ENCODE results near the gene XPR1.

Gene XPR1

DNA sequence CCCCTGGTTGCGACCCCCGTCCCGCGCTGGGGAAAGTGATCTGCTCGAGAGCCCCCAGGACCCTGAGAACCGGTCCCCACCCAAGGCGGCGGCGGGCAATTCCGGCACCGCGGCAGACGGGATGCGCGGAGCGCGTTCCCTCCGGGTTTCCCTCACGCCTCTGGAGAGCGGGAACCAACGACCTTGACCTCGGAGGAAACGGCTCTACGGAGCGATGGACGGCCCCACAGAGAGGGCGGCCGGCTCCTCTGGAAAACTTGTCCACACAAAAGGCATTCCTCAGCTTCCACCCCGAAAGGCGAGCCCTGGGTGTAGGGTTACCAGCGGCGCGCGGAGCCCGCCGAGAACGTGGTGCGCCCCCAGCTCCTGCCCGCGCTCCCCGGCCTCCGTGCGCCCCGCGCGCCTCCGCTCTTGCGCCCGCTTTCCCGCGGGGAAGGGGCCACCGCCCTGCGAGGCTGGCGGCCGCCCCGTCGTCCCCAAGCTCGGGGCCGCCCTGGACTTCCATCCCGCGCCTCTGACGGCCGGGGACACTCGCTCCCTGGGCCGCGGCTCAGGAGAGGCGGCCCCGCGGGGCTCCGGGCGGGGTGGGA is 280.5 kb downstream of the XPR1 start:
- DNase-seq (ENCODE audit: low read depth): peak; percentile 25
- H3K4me3 ChIP-seq (replicated peaks; ENCODE audit: low read depth, low read length): peak overlapping the region; percentile 55

GRCh38 chr1:180912801-180913565 is 281.2 kb downstream of the XPR1 start, which contains the start of gene KIAA1614:
KIAA1614 (plus strand) TSS chr1:180912897; CDS start chr1:180913244, 347 bp downstream.
- DNase-seq (ENCODE audit: low read depth): peak; percentile 42
- TF ChIP-seq, protein P1, sequence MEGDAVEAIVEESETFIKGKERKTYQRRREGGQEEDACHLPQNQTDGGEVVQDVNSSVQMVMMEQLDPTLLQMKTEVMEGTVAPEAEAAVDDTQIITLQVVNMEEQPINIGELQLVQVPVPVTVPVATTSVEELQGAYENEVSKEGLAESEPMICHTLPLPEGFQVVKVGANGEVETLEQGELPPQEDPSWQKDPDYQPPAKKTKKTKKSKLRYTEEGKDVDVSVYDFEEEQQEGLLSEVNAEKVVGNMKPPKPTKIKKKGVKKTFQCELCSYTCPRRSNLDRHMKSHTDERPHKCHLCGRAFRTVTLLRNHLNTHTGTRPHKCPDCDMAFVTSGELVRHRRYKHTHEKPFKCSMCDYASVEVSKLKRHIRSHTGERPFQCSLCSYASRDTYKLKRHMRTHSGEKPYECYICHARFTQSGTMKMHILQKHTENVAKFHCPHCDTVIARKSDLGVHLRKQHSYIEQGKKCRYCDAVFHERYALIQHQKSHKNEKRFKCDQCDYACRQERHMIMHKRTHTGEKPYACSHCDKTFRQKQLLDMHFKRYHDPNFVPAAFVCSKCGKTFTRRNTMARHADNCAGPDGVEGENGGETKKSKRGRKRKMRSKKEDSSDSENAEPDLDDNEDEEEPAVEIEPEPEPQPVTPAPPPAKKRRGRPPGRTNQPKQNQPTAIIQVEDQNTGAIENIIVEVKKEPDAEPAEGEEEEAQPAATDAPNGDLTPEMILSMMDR (IDR thresholded peaks at IDR 0.05; ENCODE audit: low read length, missing control alignments): no peak
- H3K4me3 ChIP-seq (replicated peaks; ENCODE audit: low read depth, low read length): peak within 1 kb of the TSS; percentile 55

More for the DNA sequence above, 280.5 kb downstream of the XPR1 start:
- TF ChIP-seq, protein P1 (IDR thresholded peaks at IDR 0.05; ENCODE audit: low read length, missing control alignments): no peak

DNA sequence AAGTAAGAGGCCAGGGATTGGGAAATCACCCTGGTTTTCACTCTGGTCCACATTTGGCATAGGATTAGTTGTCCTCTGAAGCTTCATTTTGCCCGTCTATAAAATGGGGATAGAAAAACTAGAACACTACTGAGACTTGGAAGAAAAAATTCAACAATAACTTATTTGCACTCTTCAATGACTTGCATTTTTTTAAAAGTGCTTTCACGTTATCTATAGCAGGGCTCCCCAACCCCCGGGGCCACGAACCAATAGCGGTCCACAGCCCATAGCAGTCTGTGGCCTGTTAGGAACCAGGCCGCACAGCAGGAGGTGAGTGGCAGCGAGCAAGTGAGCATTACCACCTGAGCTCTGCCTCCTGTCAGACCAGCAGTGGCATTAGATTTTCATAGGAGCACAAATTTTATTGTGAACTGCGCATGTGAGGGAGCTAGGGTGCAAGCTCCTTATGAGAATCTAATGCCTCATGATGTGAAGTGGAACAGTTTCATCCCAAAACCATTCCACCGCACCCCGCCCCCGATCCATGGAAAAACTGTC is 283.7 kb downstream of the XPR1 start:
- no peak overlapping the region for H3K4me3 ChIP-seq (replicated peaks; ENCODE audit: low read depth, low read length)
- TF ChIP-seq, protein P1 (IDR thresholded peaks at IDR 0.05; ENCODE audit: low read length, missing control alignments): no peak
- no peak for DNase-seq (ENCODE audit: low read depth)

- H3K4me3 ChIP-seq (replicated peaks; ENCODE audit: low read depth, low read length): no peak overlapping the region
- no peak for DNase-seq (ENCODE audit: low read depth)
- TF ChIP-seq, protein P1 (IDR thresholded peaks at IDR 0.05; ENCODE audit: low read length, missing control alignments): no peak
Observed at GRCh38 chr1:180916012-180916770, 284.4 kb downstream of the XPR1 start.

DNA sequence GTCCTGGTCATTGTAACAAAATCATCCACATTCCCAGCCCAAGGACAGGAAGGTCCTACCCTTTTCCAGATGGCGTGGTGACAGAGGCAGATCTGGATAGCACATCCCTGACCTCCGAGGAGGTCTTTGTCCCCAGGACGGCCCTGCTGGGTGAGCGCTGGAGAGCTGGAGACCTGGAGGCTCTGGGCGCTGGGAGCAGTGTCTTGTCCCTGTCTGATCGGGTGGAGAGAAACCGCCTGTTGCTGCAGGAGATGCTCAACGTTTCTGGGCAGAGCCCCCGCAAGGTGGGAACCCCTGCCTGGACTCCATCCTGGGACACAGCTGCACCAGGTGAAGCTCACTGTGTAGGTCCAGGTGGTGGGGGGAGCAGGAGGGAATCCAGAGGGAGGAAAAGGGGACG is 284.9 kb downstream of the XPR1 start:
- H3K4me3 ChIP-seq (replicated peaks; ENCODE audit: low read depth, low read length): no peak overlapping the region
- no peak for DNase-seq (ENCODE audit: low read depth)
- TF ChIP-seq, protein P1 (IDR thresholded peaks at IDR 0.05; ENCODE audit: low read length, missing control alignments): no peak

DNA sequence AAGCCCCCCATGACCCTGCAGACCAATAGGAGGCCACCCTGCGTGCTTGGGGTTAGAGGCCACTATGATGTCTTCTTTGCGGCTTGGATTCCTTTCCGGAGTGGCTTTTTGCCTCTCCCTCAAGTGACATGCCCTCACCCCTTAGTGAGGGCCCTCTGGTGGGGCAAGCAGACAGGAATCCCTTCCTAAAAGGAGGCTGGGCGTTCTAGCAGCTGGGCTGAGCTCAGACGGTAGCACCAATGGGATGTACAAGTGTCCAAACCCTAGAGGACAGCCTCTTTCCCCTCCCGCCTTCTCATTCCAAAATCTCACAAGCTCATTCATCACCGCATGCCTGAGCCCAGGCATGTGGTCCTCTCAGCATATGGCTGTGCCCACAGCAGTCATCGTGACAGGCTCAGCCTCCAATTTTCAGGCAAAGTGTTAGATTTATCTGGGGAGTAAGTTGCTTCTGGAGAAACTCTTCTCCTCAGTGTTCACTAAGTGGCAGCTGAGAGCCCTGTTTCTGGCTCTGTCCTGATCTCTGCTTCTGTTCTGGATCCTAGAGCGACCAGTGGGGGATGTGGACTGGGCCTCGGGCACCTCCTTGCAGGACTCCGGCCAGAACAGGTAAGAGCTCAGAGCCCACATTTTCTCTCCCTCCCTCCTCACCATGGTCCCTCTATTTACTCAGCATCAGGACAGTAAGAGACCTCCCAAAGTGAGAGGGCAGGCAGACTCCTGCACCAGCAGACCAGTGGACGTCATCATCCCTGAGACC is 285.7 kb downstream of the XPR1 start:
- H3K4me3 ChIP-seq (replicated peaks; ENCODE audit: low read depth, low read length): no peak overlapping the region
- TF ChIP-seq, protein P1 (IDR thresholded peaks at IDR 0.05; ENCODE audit: low read length, missing control alignments): no peak
- peak; percentile 6 for DNase-seq (ENCODE audit: low read depth)

All from fibroblast of pulmonary artery (primary cell).